HEK293T (cell line): Measurements from ENCODE around the gene LCT.

Experiments
- BHLHE40 ChIP-seq: fragments of 450-650 bp; IDR thresholded peaks from 2 replicates; pipeline ENCODE4 v1.6.1; 2016; ENCODE audit warnings: mild to moderate bottlenecking, moderate library complexity, borderline replicate concordance
- FOXA1 ChIP-seq: fragments of 450-650 bp; IDR thresholded peaks from 2 replicates; pipeline ENCODE4 v1.6.1; 2016; ENCODE audit warnings: mild to moderate bottlenecking
- FOXK2 ChIP-seq: fragments of 450-650 bp; IDR thresholded peaks from 2 replicates; pipeline ENCODE4 v1.6.1; 2016; ENCODE audit warnings: mild to moderate bottlenecking
- L3MBTL2 ChIP-seq: fragments of 450-650 bp; conservative IDR thresholded peaks from 2 replicates; pipeline ENCODE4 v1.6.1; 2016; ENCODE audit warnings: mild to moderate bottlenecking
- NFRKB ChIP-seq: fragments of 450-650 bp; IDR thresholded peaks from 2 replicates; pipeline ENCODE4 v1.6.1; 2016; ENCODE audit warnings: mild to moderate bottlenecking, moderate library complexity
- SP1 ChIP-seq: fragments of 450-650 bp; IDR thresholded peaks from 2 replicates; pipeline ENCODE4 v1.6.1; 2017
- TARDBP ChIP-seq: fragments of 450-650 bp; IDR thresholded peaks from 2 replicates; pipeline ENCODE4 v1.6.1; 2016

GRCh38 chr2:135839713-135840112 lies 2.7 kb upstream of the LCT start:
- TF ChIP-seq FOXK2 (no peak), BHLHE40 (no peak), FOXA1 (no peak), SP1 (no peak), NFRKB (no peak), TARDBP (no peak), L3MBTL2 (no peak)
